ENCODE measurements around the gene YIPF1. TPM values are rescaled to one million over a fixed set of nuclear protein-coding genes. Genes with fewer than 3 reads are reported as not detected.
A peak's percentile ranks its signal among the peaks of the same experiment; 100 is the strongest.

Gene YIPF1
- total and polyA plus RNA-seq, 2 donors (not counting 1 experiment from before 2014, with no cell fraction given) = 34.7 to 39.8 TPM

GRCh38 chr1:53837646-53837923, 52.0 kb downstream of the YIPF1 start:
- Histone ChIP-seq H4K20me1 (ENCODE audit: control insufficient read depth, extremely low read depth, insufficient read depth, low read length) (no peaks in the 10 kb centered on the region), H3K27ac (ENCODE audit: insufficient read depth, low read length) (peak overlapping the region; percentile 84), H3K4me3 (replicated peaks in 1 of 4; ENCODE audit: control extremely low read depth in 1 of 4, insufficient read depth in 1 of 4, low read depth in 3 of 4, low read length in 4 of 4) (peak overlapping the region; percentile 71 to 100 (median 71)), H3K4me1 (ENCODE audit: control insufficient read depth, extremely low read depth, insufficient read depth, low read length) (no peaks in the 10 kb centered on the region), H3K36me3 (ENCODE audit: control insufficient read depth, insufficient read depth, low read length) (no peaks in the 10 kb centered on the region), H3K27me3 (ENCODE audit: control insufficient read depth, insufficient read depth, low read length) (no peaks in the 10 kb centered on the region), H3K79me2 (ENCODE audit: control insufficient read depth, insufficient read depth, low read length) (peaks cover 40% of the 10 kb centered on the region), H2AFZ (ENCODE audit: low read length) (peak overlapping the region; percentile 85), H3K9ac (ENCODE audit: insufficient read depth, low read length) (peak overlapping the region; percentile 92), H3K4me2 (ENCODE audit: extremely low read depth, insufficient read depth, low read length) (peak overlapping the region; percentile 89), H3K9me3 (ENCODE audit: control insufficient read depth, insufficient read depth, low read depth, low read length) (no peaks in the 10 kb centered on the region)
- no peak for TF ChIP-seq EZH2 (IDR thresholded peaks at IDR 0.05; ENCODE audit: low read length, missing control alignments)
- TF ChIP-seq CTCF (conservative IDR thresholded peaks at IDR 0.05 in 1 of 2, IDR thresholded peaks at IDR 0.05 in 1 of 2; ENCODE audit: low read depth in 1 of 2, low read length in 2 of 2) = no peak
- DNase-seq (ENCODE audit: low read depth in 2 of 2) = peak in 1 of 2 donors; percentile 1

GRCh38 chr1:53835491-53835890, 54.1 kb downstream of the YIPF1 start:
- no peak overlapping the region for H3K4me3 ChIP-seq (replicated peaks in 1 of 4; ENCODE audit: control extremely low read depth in 1 of 4, insufficient read depth in 1 of 4, low read depth in 3 of 4, low read length in 4 of 4)
- peaks cover 42% of the 10 kb centered on the region for H3K79me2 ChIP-seq (ENCODE audit: control insufficient read depth, insufficient read depth, low read length)
- H3K4me2 ChIP-seq (ENCODE audit: extremely low read depth, insufficient read depth, low read length) = no peak overlapping the region
- H3K27ac ChIP-seq (ENCODE audit: insufficient read depth, low read length) = no peak overlapping the region
- no peaks in the 10 kb centered on the region for H3K36me3 ChIP-seq (ENCODE audit: control insufficient read depth, insufficient read depth, low read length)
- no peak overlapping the region for H3K9ac ChIP-seq (ENCODE audit: insufficient read depth, low read length)
- no peaks in the 10 kb centered on the region for H3K9me3 ChIP-seq (ENCODE audit: control insufficient read depth, insufficient read depth, low read depth, low read length)
- no peaks in the 10 kb centered on the region for H4K20me1 ChIP-seq (ENCODE audit: control insufficient read depth, extremely low read depth, insufficient read depth, low read length)
- H3K4me1 ChIP-seq (ENCODE audit: control insufficient read depth, extremely low read depth, insufficient read depth, low read length) = no peaks in the 10 kb centered on the region
- DNase-seq (ENCODE audit: low read depth in 2 of 2) = peak in 1 of 2 donors; percentile 65
- TF ChIP-seq CTCF (conservative IDR thresholded peaks at IDR 0.05 in 1 of 2, IDR thresholded peaks at IDR 0.05 in 1 of 2; ENCODE audit: low read depth in 1 of 2, low read length in 2 of 2) (no peak), EZH2 (IDR thresholded peaks at IDR 0.05; ENCODE audit: low read length, missing control alignments) (no peak)
- H3K27me3 ChIP-seq (ENCODE audit: control insufficient read depth, insufficient read depth, low read length) = no peaks in the 10 kb centered on the region
- no peak overlapping the region for H2AFZ ChIP-seq (ENCODE audit: low read length)

- H3K4me2 ChIP-seq (ENCODE audit: extremely low read depth, insufficient read depth, low read length) = no peak overlapping the region
- no peaks in the 10 kb centered on the region for H3K27me3 ChIP-seq (ENCODE audit: control insufficient read depth, insufficient read depth, low read length)
- TF ChIP-seq CTCF (conservative IDR thresholded peaks at IDR 0.05 in 1 of 2, IDR thresholded peaks at IDR 0.05 in 1 of 2; ENCODE audit: low read depth in 1 of 2, low read length in 2 of 2) = no peak
- no peak for TF ChIP-seq EZH2 (IDR thresholded peaks at IDR 0.05; ENCODE audit: low read length, missing control alignments)
- no peaks in the 10 kb centered on the region for H3K9me3 ChIP-seq (ENCODE audit: control insufficient read depth, insufficient read depth, low read depth, low read length)
- H3K4me3 ChIP-seq (replicated peaks in 1 of 4; ENCODE audit: control extremely low read depth in 1 of 4, insufficient read depth in 1 of 4, low read depth in 3 of 4, low read length in 4 of 4) = no peak overlapping the region
- H3K27ac ChIP-seq (ENCODE audit: insufficient read depth, low read length) = no peak overlapping the region
- no peaks in the 10 kb centered on the region for H3K4me1 ChIP-seq (ENCODE audit: control insufficient read depth, extremely low read depth, insufficient read depth, low read length)
- DNase-seq (ENCODE audit: low read depth in 2 of 2) = no peak
- no peaks in the 10 kb centered on the region for H3K36me3 ChIP-seq (ENCODE audit: control insufficient read depth, insufficient read depth, low read length)
- H3K9ac ChIP-seq (ENCODE audit: insufficient read depth, low read length) = no peak overlapping the region
- no peaks in the 10 kb centered on the region for H4K20me1 ChIP-seq (ENCODE audit: control insufficient read depth, extremely low read depth, insufficient read depth, low read length)
- no peak overlapping the region for H2AFZ ChIP-seq (ENCODE audit: low read length)
- peaks cover 42% of the 10 kb centered on the region for H3K79me2 ChIP-seq (ENCODE audit: control insufficient read depth, insufficient read depth, low read length)
Observed at GRCh38 chr1:53834776-53835175, 54.8 kb downstream of the YIPF1 start.

Data from fibroblast of lung (primary cell).